ENCODE measurements around the gene PHACTR3.
"Not testable (repeated sequence)": the region's sequence is repeated elsewhere in the genome, so short reads cannot be mapped to it uniquely, and the experiment has no call there.

Gene PHACTR3

GRCh38 chr20:59830665-59831023 is 226.3 kb downstream of the PHACTR3 start:
- DNase-seq (ENCODE audit: low spot score) = no peak

DNA sequence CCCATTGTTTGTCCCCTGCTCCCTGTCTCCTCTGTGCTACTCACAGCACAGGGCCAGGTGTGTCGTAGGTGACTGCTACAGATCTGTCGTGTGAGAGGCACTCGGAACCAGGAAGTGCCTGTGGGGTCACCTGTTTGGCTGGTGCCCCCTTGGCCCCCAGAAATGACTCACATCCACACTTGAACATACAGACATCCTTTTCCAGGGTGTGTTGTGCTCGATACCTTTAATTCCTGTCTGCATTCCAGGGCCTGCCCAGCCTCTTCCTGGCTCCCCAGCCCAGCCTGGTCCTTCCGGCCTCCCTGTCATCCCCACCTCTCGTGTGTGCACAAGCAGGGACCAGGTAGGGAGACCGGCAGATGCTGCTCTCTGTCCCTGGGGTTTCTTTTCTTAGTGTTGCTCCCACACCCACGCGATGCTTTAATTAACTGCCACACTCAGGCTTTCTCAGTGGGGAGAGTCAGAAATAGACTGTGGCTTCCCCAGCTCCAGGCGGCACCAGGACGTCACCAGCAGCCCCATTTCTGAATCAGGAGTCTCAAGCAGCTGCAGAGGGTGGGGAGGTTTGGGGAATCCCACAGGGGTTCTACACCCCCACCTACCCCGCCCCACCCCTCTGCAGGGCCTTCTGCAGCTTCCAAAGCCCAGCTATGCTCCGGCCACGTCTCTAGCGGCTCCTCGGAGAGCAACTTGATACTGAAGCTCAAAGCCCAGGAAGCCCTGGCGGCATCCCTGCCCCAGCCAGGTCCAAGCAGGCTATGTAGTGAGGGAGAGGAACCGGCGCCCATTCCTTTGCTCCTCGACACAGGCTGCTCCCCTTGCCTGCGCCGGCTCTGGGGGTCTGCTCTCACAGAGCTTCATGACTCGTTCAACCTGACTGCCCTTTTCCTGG is 226.9 kb downstream of the PHACTR3 start:
- no peak for DNase-seq (ENCODE audit: low spot score)

GRCh38 chr20:59831916-59832270 is 227.6 kb downstream of the PHACTR3 start:
- no peak for DNase-seq (ENCODE audit: low spot score)

DNA sequence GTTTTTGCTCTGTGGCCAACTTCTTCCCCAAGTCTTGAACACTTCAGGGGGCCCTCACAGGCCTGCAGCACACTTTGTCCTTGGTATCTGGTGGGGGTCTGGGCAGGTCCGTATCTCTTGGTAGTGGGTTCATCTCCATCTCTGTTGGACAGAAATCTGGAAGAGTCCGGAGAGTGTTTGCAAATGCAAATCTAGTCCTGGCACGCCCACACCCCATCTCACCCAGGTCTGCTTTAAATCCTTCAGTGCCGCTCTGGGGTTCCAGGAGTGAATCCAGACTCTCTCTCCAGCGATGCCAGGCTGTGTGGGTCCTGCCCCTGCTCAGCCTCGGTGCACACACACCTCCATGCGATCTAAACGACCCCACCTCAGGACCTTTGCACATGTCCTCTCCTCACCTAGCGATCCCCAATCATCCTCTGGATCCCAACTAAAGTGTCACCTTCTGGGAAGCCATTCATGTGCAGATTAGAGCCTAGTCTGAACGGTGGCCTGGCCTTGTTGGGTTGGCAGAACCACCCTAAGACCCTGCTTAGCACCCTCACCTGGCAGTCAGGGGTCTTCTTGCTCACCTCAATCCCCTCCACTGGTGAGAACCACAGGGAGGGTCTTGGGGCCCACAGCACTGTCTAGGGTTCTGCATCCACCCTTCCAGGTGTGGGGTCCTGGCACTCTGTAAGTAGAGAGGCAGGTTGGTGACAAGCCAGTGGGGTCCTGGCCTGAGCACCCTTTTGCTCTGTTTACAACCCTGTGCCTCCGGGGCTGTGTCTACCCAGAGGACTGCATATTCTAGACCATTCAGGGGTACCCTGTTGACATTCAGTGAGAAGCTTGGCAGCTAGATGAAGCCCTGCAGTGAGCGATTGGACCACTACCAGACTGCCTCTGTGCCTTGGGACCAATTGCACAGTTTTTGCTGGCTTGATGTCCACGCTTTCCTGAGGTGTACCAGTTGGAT is 228.3 kb downstream of the PHACTR3 start:
- no peak for DNase-seq (ENCODE audit: low spot score)

DNA sequence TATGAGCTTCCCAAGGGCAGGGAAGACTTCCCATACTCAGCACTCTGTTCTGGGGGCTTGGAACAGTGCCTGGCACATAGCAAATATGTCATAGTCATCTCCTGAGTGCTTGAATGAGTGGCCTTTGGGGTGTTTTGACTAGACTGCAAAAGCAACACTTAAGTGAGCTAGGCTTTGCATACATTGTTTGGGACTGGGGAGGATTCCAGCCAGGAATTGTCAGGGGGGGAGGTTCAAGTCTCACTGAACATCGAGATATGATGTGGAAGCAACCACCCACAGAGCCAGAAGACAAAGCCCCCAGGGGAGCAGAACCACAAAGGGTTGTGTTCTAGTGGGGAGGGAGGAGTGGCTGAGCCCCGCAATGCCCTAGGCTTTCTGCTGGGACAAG is 230.7 kb downstream of the PHACTR3 start:
- no peak for DNase-seq (ENCODE audit: low spot score)

- no peak for DNase-seq (ENCODE audit: low spot score)
Observed at GRCh38 chr20:59835448-59836395, 231.4 kb downstream of the PHACTR3 start.

- no peak for DNase-seq (ENCODE audit: low spot score)
Observed at GRCh38 chr20:59836767-59837166, 232.4 kb downstream of the PHACTR3 start.

GRCh38 chr20:59837623-59838394 is 233.5 kb downstream of the PHACTR3 start:
- DNase-seq (ENCODE audit: low spot score) = no peak

- no peak for DNase-seq (ENCODE audit: low spot score)
Observed at GRCh38 chr20:59839400-59839799, 235.1 kb downstream of the PHACTR3 start.

- DNase-seq (ENCODE audit: low spot score) = no peak
Observed at GRCh38 chr20:59845472-59845871, 241.1 kb downstream of the PHACTR3 start.

- DNase-seq (ENCODE audit: low spot score) = no peak
Observed at GRCh38 chr20:59848182-59848581, 243.8 kb downstream of the PHACTR3 start.

- no peak for DNase-seq (ENCODE audit: low spot score)
Observed at GRCh38 chr20:59850018-59850641, 245.8 kb downstream of the PHACTR3 start.

GRCh38 chr20:59856526-59856925 is 252.2 kb downstream of the PHACTR3 start:
- not testable (repeated sequence) for DNase-seq (ENCODE audit: low spot score)

GRCh38 chr20:59856941-59857340 is 252.6 kb downstream of the PHACTR3 start:
- not testable (repeated sequence) for DNase-seq (ENCODE audit: low spot score)

- no peak for DNase-seq (ENCODE audit: low spot score)
Observed at GRCh38 chr20:59857966-59858365, 253.6 kb downstream of the PHACTR3 start.

GRCh38 chr20:59858425-59858824 is 254.1 kb downstream of the PHACTR3 start:
- DNase-seq (ENCODE audit: low spot score) = no peak

DNA sequence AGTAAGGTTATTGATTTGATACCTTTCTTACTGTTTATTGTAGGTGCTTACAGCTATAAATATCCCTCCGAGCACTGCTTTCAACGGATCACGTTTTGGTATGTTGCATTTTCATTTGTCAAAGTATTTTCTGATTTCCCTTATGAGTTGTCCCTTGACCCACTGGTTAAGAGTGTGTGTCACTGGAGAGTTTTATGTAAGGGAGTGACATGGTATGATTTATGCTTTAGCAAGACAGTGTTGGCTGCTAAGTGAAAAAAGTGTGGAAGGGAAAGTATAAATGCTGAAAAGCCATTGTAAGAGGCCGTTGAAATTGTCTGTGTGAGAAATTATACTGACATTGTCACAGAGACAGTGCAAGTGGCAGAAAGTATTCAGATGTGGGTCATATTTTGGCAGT is 257.1 kb downstream of the PHACTR3 start:
- no peak for DNase-seq (ENCODE audit: low spot score)

GRCh38 chr20:59863058-59863457 is 258.7 kb downstream of the PHACTR3 start:
- DNase-seq (ENCODE audit: low spot score) = no peak

- DNase-seq (ENCODE audit: low spot score) = no peak
Observed at GRCh38 chr20:59864726-59865125, 260.4 kb downstream of the PHACTR3 start.

- no peak for DNase-seq (ENCODE audit: low spot score)
Observed at GRCh38 chr20:59866338-59866737, 262.0 kb downstream of the PHACTR3 start.

DNA sequence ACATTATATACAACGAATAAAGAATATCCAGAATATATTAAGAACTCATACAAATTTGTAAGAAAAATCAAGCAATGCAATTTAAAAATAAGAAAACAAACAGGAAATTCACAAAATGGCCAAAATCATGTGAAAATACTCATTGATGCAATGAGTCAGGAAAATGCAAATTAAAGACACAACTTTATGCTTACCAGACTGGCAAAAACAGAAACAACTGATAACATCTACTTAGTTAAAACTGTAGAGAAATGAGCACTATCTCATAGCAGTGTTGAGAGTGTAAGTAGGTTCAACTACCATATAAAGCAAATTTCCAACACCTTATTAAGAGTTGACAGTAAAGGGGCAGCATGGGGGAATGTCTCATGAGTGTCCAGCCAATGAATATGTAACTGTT is 266.8 kb downstream of the PHACTR3 start:
- no peak for DNase-seq (ENCODE audit: low spot score)
